GM12878 (cell line): ENCODE data around the gene ZC3H7B. TPM values are rescaled to one million over a fixed set of nuclear protein-coding genes. Genes with fewer than 3 reads are reported as not detected.

Experiments
- ATAC-seq: fragments of 200-7000 bp; cut with Tn5 transposase; 3 replicates; pipeline ENCODE4 v1.9.1; 2020; ENCODE audit warnings: mild to moderate bottlenecking, moderate library complexity
- BruUV-seq: library from RNA; stranded (reverse); fragments of 400-500 nt; replicated peaks from 2 replicates; lab custom pipeline; 2021; lab: Mats Ljungman, UMichigan
- CTCF ChIA-PET: fragments of 300-600 bp; sonication (Branson Sonifier 250); formaldehyde crosslinking; extraction: SDS; loops from one replicate; lab custom pipeline; 2021; ENCODE audit warnings: inconsistent platforms; lab: Yijun Ruan, JAX
- POLR2A ChIA-PET: fragments of 350-600 bp; formaldehyde crosslinking; extraction: SDS; loops from one replicate; lab custom pipeline; 2021; ENCODE audit warnings: inconsistent platforms; lab: Charles Lee
- RAD21 ChIA-PET: fragments of 300-600 bp; sonication (Branson Sonifier 250); formaldehyde crosslinking; loops from one replicate; lab custom pipeline; 2023; ENCODE audit warnings: antibody characterized with exemption; ENCODE audit not compliant: unreplicated experiment; lab: Charles Lee
- SMC1A ChIA-PET: fragments of 300-600 bp; sonication (Branson Sonifier 250); formaldehyde crosslinking; loops from one replicate; lab custom pipeline; 2023; ENCODE audit not compliant: unreplicated experiment, uncharacterized antibody; lab: Charles Lee
- DNase-seq: peaks from one replicate; pipeline ENCODE4 v3.0.0-alpha.2; 2011; ENCODE audit warnings: low read depth, low spot score
- FAIRE-seq: peaks from 3 replicates; lab custom pipeline; 2011; peaks lifted over from hg19 to GRCh38; lab: Jason Lieb, UNC
- H2AFZ ChIP-seq: 2 replicates; pipeline ENCODE4 v1.6.0; 2011; ENCODE audit warnings: low read depth, low read length, control low read depth; ENCODE audit not compliant: control insufficient read depth
- H3K27ac ChIP-seq: 2 replicates; pipeline ENCODE4 v1.5.1; 2011; ENCODE audit warnings: control low read depth; ENCODE audit not compliant: control insufficient read depth, insufficient read depth
- H3K27me3 ChIP-seq, 2 experiments: replicated peaks in 1 of 2; 2 replicates each; pipeline versions ENCODE4 v1.6.0 to v1.6.1; 2011; ENCODE audit warnings: low read length in 1 of 2; ENCODE audit not compliant: control insufficient read depth in 2 of 2, insufficient read depth in 2 of 2
- H3K36me3 ChIP-seq, 2 experiments: 2 replicates each; pipeline ENCODE4 v1.5.1; 2011; ENCODE audit warnings: low read length in 1 of 2; ENCODE audit not compliant: control insufficient read depth in 2 of 2, insufficient read depth in 2 of 2
- H3K4me1 ChIP-seq: 2 replicates; pipeline ENCODE4 v1.6.1; 2011; ENCODE audit warnings: mild to moderate bottlenecking, low read length, moderate library complexity, mixed read lengths; ENCODE audit not compliant: control insufficient read depth, insufficient read depth
- H3K4me2 ChIP-seq: 2 replicates; pipeline ENCODE4 v1.6.0; 2011; ENCODE audit warnings: control low read depth; ENCODE audit not compliant: control insufficient read depth, insufficient read depth
- H3K4me3 ChIP-seq: fragments of 200-600 bp; sonication (generic); 2 replicates; pipeline ENCODE4 v1.5.1; 2016
- H3K79me2 ChIP-seq: 2 replicates; pipeline ENCODE4 v1.6.0; 2011; ENCODE audit warnings: low read length; ENCODE audit not compliant: control insufficient read depth, insufficient read depth
- H3K9ac ChIP-seq: 2 replicates; pipeline ENCODE4 v1.8.0; 2011; ENCODE audit warnings: low read length, control low read depth, mixed read lengths; ENCODE audit not compliant: control insufficient read depth, insufficient read depth
- H3K9me3 ChIP-seq: replicated peaks from 3 replicates; pipeline ENCODE4 v1.5.1; 2011; ENCODE audit warnings: mild to moderate bottlenecking, low read length; ENCODE audit not compliant: control insufficient read depth, insufficient read depth
- H4K20me1 ChIP-seq: 2 replicates; pipeline ENCODE4 v1.6.0; 2011; ENCODE audit not compliant: control insufficient read depth, insufficient read depth
- ATF7 ChIP-seq: fragments of 450-650 bp; IDR thresholded peaks from 2 replicates; pipeline ENCODE4 v1.6.1; 2016; ENCODE audit warnings: low read depth, mild to moderate bottlenecking
- CBX3 ChIP-seq: fragments of 200-600 bp; sonication (generic); IDR thresholded peaks from 2 replicates; pipeline ENCODE4 v1.6.1; 2016; ENCODE audit warnings: low read depth, borderline replicate concordance
- CHD1 ChIP-seq: IDR thresholded peaks from 2 replicates; pipeline ENCODE4 v1.6.1; 2012; ENCODE audit warnings: low read depth, low read length, improper control_type of control experiment
- CREM ChIP-seq: IDR thresholded peaks from 2 replicates; pipeline ENCODE4 v1.6.1; 2014; ENCODE audit warnings: antibody characterized with exemption, low read depth
- EP300 ChIP-seq, 2 experiments: fragments of 150-350 bp in 1 of 2; IDR thresholded peaks; 2 replicates each; pipeline ENCODE4 v1.6.1; 2011 to 2012; ENCODE audit warnings: low read depth in 2 of 2, low read length in 2 of 2, borderline replicate concordance in 1 of 2, improper control_type of control experiment in 1 of 2, inconsistent platforms in 1 of 2; ENCODE audit not compliant: control insufficient read depth in 1 of 2
- IKZF2 ChIP-seq, 2 experiments: fragments of 450-650 bp; IDR thresholded peaks; 2 replicates each; pipeline ENCODE4 v1.6.1; 2017; ENCODE audit warnings: mild to moderate bottlenecking in 2 of 2, moderate library complexity in 2 of 2
- JUNB ChIP-seq: IDR thresholded peaks from 2 replicates; pipeline ENCODE4 v1.6.1; 2016; ENCODE audit warnings: antibody characterized with exemption, mild to moderate bottlenecking
- MEF2A ChIP-seq: IDR thresholded peaks from 2 replicates; pipeline ENCODE4 v1.6.1; 2011; ENCODE audit warnings: low read depth, mild to moderate bottlenecking, low read length, moderate library complexity; ENCODE audit not compliant: insufficient read depth
- NR2C2 ChIP-seq: IDR thresholded peaks from 2 replicates; pipeline ENCODE4 v1.6.1; 2011; ENCODE audit warnings: borderline replicate concordance, low read depth; ENCODE audit not compliant: control insufficient read depth, insufficient read length
- WGBS: methylation state at CpG from one replicate; pipeline ENCODE4 v1.1.6; 2016; ENCODE audit warnings: low lambda C conversion rate; ENCODE audit not compliant: insufficient replicate concordance, insufficient coverage; ENCODE audit errors: missing lambda C conversion rate; 5-methylcytosine and 5-hydroxymethylcytosine counted together
- in situ Hi-C: fragments of 300-500 bp; cut with MboI; formaldehyde crosslinking; loops from 9 replicates; pipeline ENCODE4 v1.14.3; 2018; ENCODE audit warnings: mixed read lengths
- intact Hi-C: fragments of 100-400 bp; cut with micrococcal nuclease; formaldehyde crosslinking; loops from one replicate; pipeline ENCODE4 v1.14.2; 2022; ENCODE audit not compliant: unreplicated experiment
- polyA plus RNA-seq, 11 experiments: library from polyadenylated mRNA; depleted of rRNA in 4 of 11; unstranded in 6 of 11; stranded (reverse) in 5 of 11; fragments of >200 nt; fragmentation: Nextera tagmentation in 4 of 11; fragmentation: Illumina TruSeq in 1 of 11; extraction: Ambion mirVana in 4 of 11; extraction: Trizol in 1 of 11; gene quantifications; 1 replicate in 1 of 11; 2 replicates in 10 of 11; pipeline versions ENCODE4 v1.2.1 to v1.2.3, GENCODE V29; 2011 to 2016; ENCODE audit warnings: inconsistent platforms in 2 of 11, missing spikeins in 2 of 11, low read depth in 1 of 11
- total RNA-seq, 4 experiments: library from RNA; depleted of rRNA in 3 of 4; stranded (reverse); fragments of >200 nt in 3 of 4; fragmentation: Illumina TruSeq in 1 of 4; extraction: Trizol in 1 of 4; gene quantifications; 2 replicates each; pipeline versions ENCODE4 v1.2.1 to v1.2.3, GENCODE V29; 2013 to 2021
- TF ChIP-seq, protein P1 (sequence below): fragments of 150-350 bp; IDR thresholded peaks from 2 replicates; pipeline ENCODE4 v1.6.1; 2014; ENCODE audit warnings: mild to moderate bottlenecking, low read depth, low read length
- TF ChIP-seq, protein P2 (sequence below): fragments of 450-650 bp; IDR thresholded peaks from 2 replicates; pipeline ENCODE4 v1.6.1; 2018; ENCODE audit warnings: borderline replicate concordance, mild to moderate bottlenecking; ENCODE audit not compliant: partially characterized antibody
- TF ChIP-seq, protein P3 (sequence below): fragments of 450-650 bp; IDR thresholded peaks from 2 replicates; pipeline ENCODE4 v1.6.1; 2018; ENCODE audit warnings: mild to moderate bottlenecking, low read depth, moderate library complexity; ENCODE audit not compliant: partially characterized antibody
- TF ChIP-seq, protein P4 (sequence below): fragments of 450-650 bp; formaldehyde crosslinking; IDR thresholded peaks from 2 replicates; pipeline ENCODE4 v1.4.0; 2020; ENCODE audit warnings: mild to moderate bottlenecking, moderate library complexity

The ZC3H7B gene
- total and polyA plus RNA-seq, 10 of the 15 experiments (the other 5 are each of a cell fraction or from before 2014, with no cell fraction given) = 0.26 to 52.3 (median 22.4) TPM

DNA sequence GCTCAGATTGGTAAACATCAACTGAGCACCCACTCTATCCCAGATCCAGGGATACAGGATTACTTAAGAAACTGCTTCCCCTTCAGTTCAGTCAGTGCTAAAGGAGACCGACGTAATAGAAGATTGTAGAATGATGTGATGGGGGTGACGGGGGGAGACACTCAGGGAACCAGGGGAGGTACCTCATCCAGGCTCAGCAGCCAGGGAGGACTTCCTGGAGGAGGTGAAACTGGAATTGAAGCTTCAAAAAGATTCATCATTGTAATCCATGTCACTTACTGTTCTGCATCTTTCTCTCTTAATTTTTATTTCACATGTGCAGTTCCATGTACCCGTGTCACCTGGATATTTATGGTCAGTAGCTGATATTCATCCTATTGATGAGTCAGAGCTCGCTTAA, 61.3 kb downstream of the ZC3H7B start:
- ChIA-PET SMC1A (interaction anchor here (0.9 kb wide), 1 partner anchor 19 kb away, joined by 3 read pairs; the partner anchor contains the start of gene TEF), POLR2A (interaction anchor here (0.6 kb wide), 1 partner anchor 374 kb away, joined by 4 read pairs; no protein-coding TSS in a partner anchor), CTCF (interaction anchor here (1.1 kb wide), 1 partner anchor 155 kb away, joined by 3 read pairs; no protein-coding TSS in a partner anchor), RAD21 (no interaction called here)
- Histone ChIP-seq H4K20me1 (no peaks in the 10 kb centered on the region), H3K27ac (no peak overlapping the region), H3K4me1 (no peaks in the 10 kb centered on the region), H3K27me3 (peaks cover 0 to 3% of the 10 kb centered on the region in 2 experiments; a peak in 1 of 4 replicates), H3K79me2 (no peaks in the 10 kb centered on the region), H3K4me2 (no peak overlapping the region), H3K36me3 (peaks cover 0 to 1% of the 10 kb centered on the region in 2 experiments; a peak in 2 of 4 replicates), H2AFZ (no peak overlapping the region), H3K4me3 (no peak overlapping the region), H3K9me3 (no peaks in the 10 kb centered on the region), H3K9ac (no peak overlapping the region)
- ATAC-seq (no peak), DNase-seq (no peak), FAIRE-seq (no peak)
- no TSS peak for BruUV-seq
- in situ Hi-C loops = no loop called here
- TF ChIP-seq, protein P1, sequence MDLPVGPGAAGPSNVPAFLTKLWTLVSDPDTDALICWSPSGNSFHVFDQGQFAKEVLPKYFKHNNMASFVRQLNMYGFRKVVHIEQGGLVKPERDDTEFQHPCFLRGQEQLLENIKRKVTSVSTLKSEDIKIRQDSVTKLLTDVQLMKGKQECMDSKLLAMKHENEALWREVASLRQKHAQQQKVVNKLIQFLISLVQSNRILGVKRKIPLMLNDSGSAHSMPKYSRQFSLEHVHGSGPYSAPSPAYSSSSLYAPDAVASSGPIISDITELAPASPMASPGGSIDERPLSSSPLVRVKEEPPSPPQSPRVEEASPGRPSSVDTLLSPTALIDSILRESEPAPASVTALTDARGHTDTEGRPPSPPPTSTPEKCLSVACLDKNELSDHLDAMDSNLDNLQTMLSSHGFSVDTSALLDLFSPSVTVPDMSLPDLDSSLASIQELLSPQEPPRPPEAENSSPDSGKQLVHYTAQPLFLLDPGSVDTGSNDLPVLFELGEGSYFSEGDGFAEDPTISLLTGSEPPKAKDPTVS = no peak
- TF ChIP-seq JUNB (no peak), CHD1 (no peak), NR2C2 (no peak), CBX3 (no peak), ATF7 (no peak), EP300 (IDR thresholded peaks at IDR 0.05; ENCODE audit: borderline replicate concordance in 1 of 2, control insufficient read depth in 1 of 2, low read depth in 2 of 2, low read length in 2 of 2) (no peak), CREM (no peak), MEF2A (no peak), IKZF2 (IDR thresholded peaks at IDR 0.05) (no peak)
- TF ChIP-seq, protein P2, sequence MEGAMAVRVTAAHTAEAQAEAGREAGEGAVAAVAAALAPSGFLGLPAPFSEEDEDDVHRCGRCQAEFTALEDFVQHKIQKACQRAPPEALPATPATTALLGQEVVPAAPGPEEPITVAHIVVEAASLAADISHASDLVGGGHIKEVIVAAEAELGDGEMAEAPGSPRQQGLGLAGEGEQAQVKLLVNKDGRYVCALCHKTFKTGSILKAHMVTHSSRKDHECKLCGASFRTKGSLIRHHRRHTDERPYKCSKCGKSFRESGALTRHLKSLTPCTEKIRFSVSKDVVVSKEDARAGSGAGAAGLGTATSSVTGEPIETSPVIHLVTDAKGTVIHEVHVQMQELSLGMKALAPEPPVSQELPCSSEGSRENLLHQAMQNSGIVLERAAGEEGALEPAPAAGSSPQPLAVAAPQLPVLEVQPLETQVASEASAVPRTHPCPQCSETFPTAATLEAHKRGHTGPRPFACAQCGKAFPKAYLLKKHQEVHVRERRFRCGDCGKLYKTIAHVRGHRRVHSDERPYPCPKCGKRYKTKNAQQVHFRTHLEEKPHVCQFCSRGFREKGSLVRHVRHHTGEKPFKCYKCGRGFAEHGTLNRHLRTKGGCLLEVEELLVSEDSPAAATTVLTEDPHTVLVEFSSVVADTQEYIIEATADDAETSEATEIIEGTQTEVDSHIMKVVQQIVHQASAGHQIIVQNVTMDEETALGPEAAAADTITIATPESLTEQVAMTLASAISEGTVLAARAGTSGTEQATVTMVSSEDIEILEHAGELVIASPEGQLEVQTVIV = no peak
- TF ChIP-seq, protein P3, sequence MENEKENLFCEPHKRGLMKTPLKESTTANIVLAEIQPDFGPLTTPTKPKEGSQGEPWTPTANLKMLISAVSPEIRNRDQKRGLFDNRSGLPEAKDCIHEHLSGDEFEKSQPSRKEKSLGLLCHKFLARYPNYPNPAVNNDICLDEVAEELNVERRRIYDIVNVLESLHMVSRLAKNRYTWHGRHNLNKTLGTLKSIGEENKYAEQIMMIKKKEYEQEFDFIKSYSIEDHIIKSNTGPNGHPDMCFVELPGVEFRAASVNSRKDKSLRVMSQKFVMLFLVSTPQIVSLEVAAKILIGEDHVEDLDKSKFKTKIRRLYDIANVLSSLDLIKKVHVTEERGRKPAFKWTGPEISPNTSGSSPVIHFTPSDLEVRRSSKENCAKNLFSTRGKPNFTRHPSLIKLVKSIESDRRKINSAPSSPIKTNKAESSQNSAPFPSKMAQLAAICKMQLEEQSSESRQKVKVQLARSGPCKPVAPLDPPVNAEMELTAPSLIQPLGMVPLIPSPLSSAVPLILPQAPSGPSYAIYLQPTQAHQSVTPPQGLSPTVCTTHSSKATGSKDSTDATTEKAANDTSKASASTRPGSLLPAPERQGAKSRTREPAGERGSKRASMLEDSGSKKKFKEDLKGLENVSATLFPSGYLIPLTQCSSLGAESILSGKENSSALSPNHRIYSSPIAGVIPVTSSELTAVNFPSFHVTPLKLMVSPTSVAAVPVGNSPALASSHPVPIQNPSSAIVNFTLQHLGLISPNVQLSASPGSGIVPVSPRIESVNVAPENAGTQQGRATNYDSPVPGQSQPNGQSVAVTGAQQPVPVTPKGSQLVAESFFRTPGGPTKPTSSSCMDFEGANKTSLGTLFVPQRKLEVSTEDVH = no peak
- TF ChIP-seq, protein P4, sequence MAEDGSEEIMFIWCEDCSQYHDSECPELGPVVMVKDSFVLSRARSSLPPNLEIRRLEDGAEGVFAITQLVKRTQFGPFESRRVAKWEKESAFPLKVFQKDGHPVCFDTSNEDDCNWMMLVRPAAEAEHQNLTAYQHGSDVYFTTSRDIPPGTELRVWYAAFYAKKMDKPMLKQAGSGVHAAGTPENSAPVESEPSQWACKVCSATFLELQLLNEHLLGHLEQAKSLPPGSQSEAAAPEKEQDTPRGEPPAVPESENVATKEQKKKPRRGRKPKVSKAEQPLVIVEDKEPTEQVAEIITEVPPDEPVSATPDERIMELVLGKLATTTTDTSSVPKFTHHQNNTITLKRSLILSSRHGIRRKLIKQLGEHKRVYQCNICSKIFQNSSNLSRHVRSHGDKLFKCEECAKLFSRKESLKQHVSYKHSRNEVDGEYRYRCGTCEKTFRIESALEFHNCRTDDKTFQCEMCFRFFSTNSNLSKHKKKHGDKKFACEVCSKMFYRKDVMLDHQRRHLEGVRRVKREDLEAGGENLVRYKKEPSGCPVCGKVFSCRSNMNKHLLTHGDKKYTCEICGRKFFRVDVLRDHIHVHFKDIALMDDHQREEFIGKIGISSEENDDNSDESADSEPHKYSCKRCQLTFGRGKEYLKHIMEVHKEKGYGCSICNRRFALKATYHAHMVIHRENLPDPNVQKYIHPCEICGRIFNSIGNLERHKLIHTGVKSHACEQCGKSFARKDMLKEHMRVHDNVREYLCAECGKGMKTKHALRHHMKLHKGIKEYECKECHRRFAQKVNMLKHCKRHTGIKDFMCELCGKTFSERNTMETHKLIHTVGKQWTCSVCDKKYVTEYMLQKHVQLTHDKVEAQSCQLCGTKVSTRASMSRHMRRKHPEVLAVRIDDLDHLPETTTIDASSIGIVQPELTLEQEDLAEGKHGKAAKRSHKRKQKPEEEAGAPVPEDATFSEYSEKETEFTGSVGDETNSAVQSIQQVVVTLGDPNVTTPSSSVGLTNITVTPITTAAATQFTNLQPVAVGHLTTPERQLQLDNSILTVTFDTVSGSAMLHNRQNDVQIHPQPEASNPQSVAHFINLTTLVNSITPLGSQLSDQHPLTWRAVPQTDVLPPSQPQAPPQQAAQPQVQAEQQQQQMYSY = no peak
- intact Hi-C loops = no loop called here
- WGBS = 71% methylated on average over 5 of the region's 5 CpGs
